PC-9 (cell line): Measurements from ENCODE around the gene CACNA2D4. TPM values are rescaled to one million over a fixed set of nuclear protein-coding genes. Genes with fewer than 3 reads are reported as not detected.

Source experiments
- BruUV-seq: library from RNA; stranded (reverse); fragments of 400-500 nt; replicated peaks from 2 replicates; lab custom pipeline; 2021; lab: Mats Ljungman, UMichigan
- CTCF ChIA-PET: fragments of 300-600 bp; sonication (Branson Sonifier 250); formaldehyde crosslinking; loops from one replicate; lab custom pipeline; 2022; ENCODE audit warnings: antibody characterized with exemption; lab: Charles Lee
- POLR2A ChIA-PET: fragments of 300-600 bp; sonication (Branson Sonifier 250); formaldehyde crosslinking; loops from one replicate; lab custom pipeline; 2022; ENCODE audit warnings: antibody characterized with exemption; ENCODE audit not compliant: unreplicated experiment; lab: Charles Lee
- DNase-seq, 2 experiments: peaks; one replicate each; pipeline versions ENCODE4 v3.0.0 to v3.0.0-alpha.2; 2015 to 2022; ENCODE audit warnings: mixed read lengths in 1 of 2
- H2AFZ ChIP-seq: fragments of 200-600 bp; sonication (generic); 2 replicates; pipeline ENCODE4 v1.8.1; 2017; ENCODE audit warnings: antibody characterized with exemption
- H3F3A ChIP-seq: fragments of 200-600 bp; sonication (generic); 2 replicates; pipeline ENCODE4 v1.8.1; 2017; ENCODE audit warnings: antibody characterized with exemption, mild to moderate bottlenecking, low read depth; ENCODE audit not compliant: insufficient read depth
- H3K27ac ChIP-seq: fragments of 200-600 bp; sonication (generic); 2 replicates; pipeline ENCODE4 v1.6.1; 2016; ENCODE audit warnings: mixed run types
- H3K27me3 ChIP-seq: fragments of 200-600 bp; sonication (generic); 2 replicates; pipeline ENCODE4 v1.6.1; 2016; ENCODE audit warnings: low read depth, mixed run types; ENCODE audit not compliant: insufficient read depth
- H3K36me3 ChIP-seq: fragments of 200-600 bp; sonication (generic); 2 replicates; pipeline ENCODE4 v1.6.1; 2016; ENCODE audit warnings: low read depth, mixed run types
- H3K4me1 ChIP-seq: fragments of 200-600 bp; sonication (generic); replicated peaks from 2 replicates; pipeline ENCODE4 v1.6.1; 2016; ENCODE audit warnings: mixed run types; ENCODE audit not compliant: insufficient read depth
- H3K4me2 ChIP-seq: fragments of 200-600 bp; sonication (generic); 2 replicates; pipeline ENCODE4 v1.6.1; 2017; ENCODE audit warnings: mixed run types
- H3K4me3 ChIP-seq: fragments of 200-600 bp; sonication (generic); 2 replicates; pipeline ENCODE4 v1.6.1; 2016; ENCODE audit warnings: mixed run types
- H3K79me2 ChIP-seq: fragments of 200-600 bp; sonication (generic); 2 replicates; pipeline ENCODE4 v1.6.1; 2017; ENCODE audit warnings: low read depth, mixed run types
- H3K9me2 ChIP-seq: fragments of 200-600 bp; sonication (generic); 2 replicates; pipeline ENCODE4 v1.8.1; 2017; ENCODE audit warnings: mild to moderate bottlenecking; ENCODE audit not compliant: insufficient read depth
- H3K9me3 ChIP-seq: fragments of 200-600 bp; sonication (generic); 2 replicates; pipeline ENCODE4 v1.8.1; 2016; ENCODE audit warnings: low read depth; ENCODE audit not compliant: insufficient read depth
- H4K20me1 ChIP-seq: fragments of 200-600 bp; sonication (generic); 2 replicates; pipeline ENCODE4 v1.8.1; 2017; ENCODE audit not compliant: insufficient read depth
- EZH2 ChIP-seq: fragments of 200-600 bp; sonication (generic); IDR thresholded peaks from 2 replicates; pipeline ENCODE4 v1.8.0; 2017; ENCODE audit warnings: antibody characterized with exemption, low read depth
- intact Hi-C: fragments of 100-400 bp; cut with micrococcal nuclease; formaldehyde crosslinking; loops from one replicate; pipeline ENCODE4 v1.10.0; 2022; ENCODE audit not compliant: unreplicated experiment
- total RNA-seq: library from RNA; stranded (reverse); gene quantifications from 2 replicates; pipeline ENCODE4 v1.2.3, GENCODE V29; 2021
- TF ChIP-seq, protein P1 (sequence below): fragments of 200-600 bp; sonication (generic); conservative IDR thresholded peaks from 2 replicates; pipeline ENCODE4 v1.6.1; 2017; ENCODE audit warnings: mixed run types, antibody characterized with exemption, mild to moderate bottlenecking, moderate library complexity

Gene CACNA2D4
- total RNA-seq, 1 experiment from 2014 or later, result not detected

GRCh38 chr12:1878214-1878613 is 40.2 kb downstream of the CACNA2D4 start:
- Histone ChIP-seq H3F3A (no peaks in the 10 kb centered on the region), H3K36me3 (no peaks in the 10 kb centered on the region), H3K9me2 (no peaks in the 10 kb centered on the region), H3K27me3 (peaks cover 98% of the 10 kb centered on the region), H2AFZ (no peak overlapping the region), H4K20me1 (no peaks in the 10 kb centered on the region; the same call in 1 of the 2 replicates), H3K4me2 (no peak overlapping the region), H3K27ac (no peak overlapping the region), H3K79me2 (no peaks in the 10 kb centered on the region), H3K4me1 (no peaks in the 10 kb centered on the region), H3K4me3 (no peak overlapping the region), H3K9me3 (no peaks in the 10 kb centered on the region)
- CTCF ChIA-PET, result no interaction called here
- no TSS peak for BruUV-seq
- no peak for TF ChIP-seq EZH2
- TF ChIP-seq, protein P1, sequence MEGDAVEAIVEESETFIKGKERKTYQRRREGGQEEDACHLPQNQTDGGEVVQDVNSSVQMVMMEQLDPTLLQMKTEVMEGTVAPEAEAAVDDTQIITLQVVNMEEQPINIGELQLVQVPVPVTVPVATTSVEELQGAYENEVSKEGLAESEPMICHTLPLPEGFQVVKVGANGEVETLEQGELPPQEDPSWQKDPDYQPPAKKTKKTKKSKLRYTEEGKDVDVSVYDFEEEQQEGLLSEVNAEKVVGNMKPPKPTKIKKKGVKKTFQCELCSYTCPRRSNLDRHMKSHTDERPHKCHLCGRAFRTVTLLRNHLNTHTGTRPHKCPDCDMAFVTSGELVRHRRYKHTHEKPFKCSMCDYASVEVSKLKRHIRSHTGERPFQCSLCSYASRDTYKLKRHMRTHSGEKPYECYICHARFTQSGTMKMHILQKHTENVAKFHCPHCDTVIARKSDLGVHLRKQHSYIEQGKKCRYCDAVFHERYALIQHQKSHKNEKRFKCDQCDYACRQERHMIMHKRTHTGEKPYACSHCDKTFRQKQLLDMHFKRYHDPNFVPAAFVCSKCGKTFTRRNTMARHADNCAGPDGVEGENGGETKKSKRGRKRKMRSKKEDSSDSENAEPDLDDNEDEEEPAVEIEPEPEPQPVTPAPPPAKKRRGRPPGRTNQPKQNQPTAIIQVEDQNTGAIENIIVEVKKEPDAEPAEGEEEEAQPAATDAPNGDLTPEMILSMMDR, result no peak
- intact Hi-C loops, result no loop called here
- DNase-seq, result no peak
- POLR2A ChIA-PET, result no interaction called here

DNA sequence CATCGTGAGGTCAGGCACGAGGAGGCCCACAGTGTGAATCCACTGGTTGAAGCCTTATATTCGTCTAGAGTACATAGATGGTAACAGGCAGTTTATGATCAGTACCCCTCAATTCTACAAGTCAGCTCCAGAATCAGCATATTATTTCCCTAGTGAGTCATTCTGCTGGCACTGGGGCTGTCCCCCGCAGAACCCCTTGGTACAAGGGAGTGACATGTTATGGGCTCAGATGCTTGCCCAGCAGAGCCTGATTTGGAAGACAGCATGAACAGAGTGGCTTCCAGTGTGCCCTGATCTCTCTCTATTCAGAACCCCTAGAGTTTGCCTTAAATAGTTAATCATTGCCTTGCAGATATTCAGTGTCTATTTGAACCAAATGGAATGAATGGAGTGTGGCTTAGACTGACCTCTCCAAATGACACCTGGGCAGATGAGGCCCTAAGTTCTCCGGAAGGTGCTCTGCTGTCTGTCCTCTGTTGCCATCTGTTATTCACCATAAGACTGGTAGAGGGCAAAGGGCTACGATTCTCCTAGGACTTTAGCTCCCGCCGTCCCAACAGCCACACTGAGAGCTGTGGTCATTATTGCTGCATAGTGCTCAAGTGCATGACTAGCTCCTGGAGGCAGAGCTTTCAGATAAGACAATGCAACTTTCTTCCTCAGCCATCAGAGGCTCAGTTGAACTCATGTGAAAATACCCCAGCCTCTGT is 41.1 kb downstream of the CACNA2D4 start:
- Histone ChIP-seq H3F3A (no peaks in the 10 kb centered on the region), H3K4me2 (no peak overlapping the region), H3K27me3 (peaks cover 99% of the 10 kb centered on the region), H3K9me2 (no peaks in the 10 kb centered on the region), H3K4me3 (no peak overlapping the region), H3K27ac (no peak overlapping the region), H3K9me3 (no peaks in the 10 kb centered on the region), H2AFZ (no peak overlapping the region), H3K79me2 (no peaks in the 10 kb centered on the region), H3K4me1 (no peaks in the 10 kb centered on the region), H3K36me3 (no peaks in the 10 kb centered on the region), H4K20me1 (no peaks in the 10 kb centered on the region; the same call in 1 of the 2 replicates)
- no peak for DNase-seq
- CTCF ChIA-PET, result no interaction called here
- BruUV-seq, result no TSS peak
- POLR2A ChIA-PET, result no interaction called here
- intact Hi-C loops, result no loop called here
- TF ChIP-seq, protein P1, result no peak
- no peak for TF ChIP-seq EZH2

DNA sequence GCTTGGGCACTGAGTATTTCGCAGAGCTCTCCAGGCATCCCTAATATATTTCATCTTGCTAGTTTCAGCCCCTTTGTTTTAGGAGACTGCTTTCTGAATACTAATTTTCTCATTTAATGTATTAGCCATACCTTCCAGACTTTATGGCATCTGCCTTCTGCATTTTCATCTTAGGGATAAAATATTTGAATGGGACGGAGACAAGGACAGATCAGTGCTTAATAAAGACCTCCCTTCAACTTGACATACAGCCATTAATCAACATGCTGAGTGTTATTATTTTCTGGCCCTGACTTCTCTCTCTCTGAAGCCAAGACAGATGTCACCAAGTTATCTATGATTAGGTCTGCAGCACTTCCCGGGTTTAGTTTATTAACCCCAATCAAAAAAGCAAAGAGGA is 42.4 kb downstream of the CACNA2D4 start:
- CTCF ChIA-PET, result no interaction called here
- no peak overlapping the region for H3K4me3 ChIP-seq
- no TSS peak for BruUV-seq

More for the DNA sequence above, 42.4 kb downstream of the CACNA2D4 start:
- no peaks in the 10 kb centered on the region for H3K9me2 ChIP-seq
- no peaks in the 10 kb centered on the region for H3K79me2 ChIP-seq
- H4K20me1 ChIP-seq, result no peaks in the 10 kb centered on the region; the same call in 1 of the 2 replicates
- no peaks in the 10 kb centered on the region for H3K36me3 ChIP-seq
- no peak overlapping the region for H3K4me2 ChIP-seq
- intact Hi-C loops, result no loop called here
- peaks cover 100% of the 10 kb centered on the region for H3K27me3 ChIP-seq
- POLR2A ChIA-PET, result no interaction called here
- TF ChIP-seq, protein P1, result no peak
- TF ChIP-seq EZH2, result no peak
- H3F3A ChIP-seq, result peaks cover 5% of the 10 kb centered on the region; the same call in 1 of the 2 replicates
- no peak overlapping the region for H2AFZ ChIP-seq
- no peak for DNase-seq
- H3K27ac ChIP-seq, result no peak overlapping the region
- H3K4me1 ChIP-seq, result no peaks in the 10 kb centered on the region
- no peaks in the 10 kb centered on the region for H3K9me3 ChIP-seq
